Body of pancreas (tissue), 4 donors: ENCODE measurements around the gene SPOCK1. TPM values are rescaled to one million over a fixed set of nuclear protein-coding genes. Genes with fewer than 3 reads are reported as not detected.

ENCODE experiments used
- ATAC-seq: fragments of 150-250 bp; one replicate; pipeline ENCODE4 v1.9.1; 2016
- DNase-seq, 4 donors: peaks; one replicate each; pipeline ENCODE4 v3.0.0-alpha.2; 2019
- H3K27ac ChIP-seq, 4 donors: fragments of 200-600 bp; sonication (generic); 1 replicate in 3 of 4; 2 replicates in 1 of 4; pipeline versions ENCODE4 v1.5.1 to v1.6.1; 2016 to 2019; ENCODE audit warnings: mild to moderate bottlenecking in 1 of 4, mixed read lengths in 1 of 4, moderate library complexity in 1 of 4
- H3K27me3 ChIP-seq, 2 donors: fragments of 200-600 bp; sonication (generic); one replicate each; pipeline ENCODE4 v1.6.0; 2016; ENCODE audit warnings: mild to moderate bottlenecking in 1 of 2
- H3K36me3 ChIP-seq, 2 donors: fragments of 200-600 bp; sonication (generic); replicated peaks in 1 of 2; 2 replicates each; pipeline ENCODE4 v1.5.1; 2016; ENCODE audit warnings: low read depth in 2 of 2; ENCODE audit not compliant: insufficient read depth in 1 of 2
- H3K4me1 ChIP-seq: fragments of 200-600 bp; sonication (generic); one replicate; pipeline ENCODE4 v1.6.0; 2016
- H3K4me3 ChIP-seq, 2 donors: fragments of 200-600 bp; sonication (generic); 1 replicate in 1 of 2; 2 replicates in 1 of 2; pipeline ENCODE4 v1.5.1; 2016 to 2019
- H3K9me3 ChIP-seq, 3 donors: fragments of 200-600 bp; sonication (generic); 1 replicate in 2 of 3; 2 replicates in 1 of 3; pipeline ENCODE4 v1.5.1; 2016
- CTCF ChIP-seq, 7 experiments: fragments of 450-650 bp in 4 of 7; fragments of 200-600 bp in 3 of 7; sonication (generic) in 3 of 7; IDR thresholded peaks; one replicate each; pipeline ENCODE4 v1.5.1; 2016 to 2019; ENCODE audit warnings: antibody characterized with exemption in 7 of 7
- POLR2A ChIP-seq, 3 donors: fragments of 450-650 bp; IDR thresholded peaks; one replicate each; pipeline ENCODE4 v1.6.1; 2016; ENCODE audit warnings: antibody characterized with exemption in 3 of 3, mild to moderate bottlenecking in 2 of 3
- WGBS, 2 donors: methylation state at CpG; one replicate each; pipeline ENCODE4 v1.1.5; 2017; 5-methylcytosine and 5-hydroxymethylcytosine counted together
- intact Hi-C: fragments of 100-400 bp; cut with DNase I; formaldehyde crosslinking; loops from one replicate; pipeline ENCODE4 v1.15.1; 2023
- total RNA-seq, 2 donors: library from RNA; depleted of rRNA; stranded (reverse); fragments of >200 nt; gene quantifications; one replicate each; pipeline ENCODE4 v1.1.0, GENCODE V29; 2016

Gene SPOCK1
- total RNA-seq, 2 donors from 2014 or later = 22.4 to 30.6 TPM

GRCh38 chr5:137370096-137371071 lies 128.7 kb downstream of the SPOCK1 start:
- 83% methylated on average over 15 of the region's 15 CpGs for WGBS, 2 donors
- ATAC-seq = no peak
- intact Hi-C loops = no loop called here

GRCh38 chr5:137368651-137369050 lies 130.5 kb downstream of the SPOCK1 start:
- TF ChIP-seq POLR2A (IDR thresholded peaks at IDR 0.05) (no peak), CTCF (IDR thresholded peaks at IDR 0.05) (no peak)
- Histone ChIP-seq H3K27me3 (no peaks in the 10 kb centered on the region), H3K4me3 (no peak overlapping the region), H3K4me1 (no peaks in the 10 kb centered on the region), H3K27ac (no peak overlapping the region), H3K36me3 (no peaks in the 10 kb centered on the region), H3K9me3 (no peaks in the 10 kb centered on the region)
- no peak for DNase-seq
- intact Hi-C loops = no loop called here
- ATAC-seq = no peak
- WGBS, 2 donors = 72 to 83% methylated on average over 5 to 6 of the region's 6 CpGs

More at GRCh38 chr5:137370096-137371071, 128.7 kb downstream of the SPOCK1 start:
- H3K36me3 ChIP-seq = no peaks in the 10 kb centered on the region
- no peaks in the 10 kb centered on the region for H3K4me1 ChIP-seq
- no peaks in the 10 kb centered on the region for H3K27me3 ChIP-seq
- H3K9me3 ChIP-seq = no peaks in the 10 kb centered on the region
- no peak overlapping the region for H3K4me3 ChIP-seq
- TF ChIP-seq CTCF (IDR thresholded peaks at IDR 0.05) = no peak
- TF ChIP-seq POLR2A (IDR thresholded peaks at IDR 0.05) = no peak
- no peak overlapping the region for H3K27ac ChIP-seq
- DNase-seq = no peak

GRCh38 chr5:137367951-137368350 lies 131.2 kb downstream of the SPOCK1 start:
- no peak overlapping the region for H3K4me3 ChIP-seq
- no peak overlapping the region for H3K27ac ChIP-seq
- intact Hi-C loops = no loop called here
- no peaks in the 10 kb centered on the region for H3K36me3 ChIP-seq
- no peak for DNase-seq
- no peak for ATAC-seq
- TF ChIP-seq CTCF (IDR thresholded peaks at IDR 0.05) (no peak), POLR2A (IDR thresholded peaks at IDR 0.05) (no peak)
- no peaks in the 10 kb centered on the region for H3K4me1 ChIP-seq
- H3K9me3 ChIP-seq = no peaks in the 10 kb centered on the region
- no peaks in the 10 kb centered on the region for H3K27me3 ChIP-seq
- WGBS, 2 donors = 80 to 94% methylated on average over 1 of the region's 1 CpG

- H3K27me3 ChIP-seq = no peaks in the 10 kb centered on the region
- TF ChIP-seq POLR2A (IDR thresholded peaks at IDR 0.05) (no peak), CTCF (IDR thresholded peaks at IDR 0.05) (no peak)
- H3K9me3 ChIP-seq = no peaks in the 10 kb centered on the region
- H3K27ac ChIP-seq = no peak overlapping the region
- no peak for DNase-seq
- no peak for ATAC-seq
- H3K4me3 ChIP-seq = no peak overlapping the region
- no peaks in the 10 kb centered on the region for H3K36me3 ChIP-seq
- WGBS, 2 donors = 40 to 59% methylated on average over 3 of the region's 3 CpGs
- intact Hi-C loops = no loop called here
- H3K4me1 ChIP-seq = no peaks in the 10 kb centered on the region
Observed at GRCh38 chr5:137366526-137366925, 132.6 kb downstream of the SPOCK1 start.
